MM.1S (cell line): ENCODE results near the gene ISG15.

ENCODE experiments used
- DNase-seq: peaks from one replicate; pipeline ENCODE4 v3.0.0-alpha.2; 2015
- H2AFZ ChIP-seq: fragments of 300-600 bp; sonication (generic); 2 replicates; pipeline ENCODE4 v1.6.0; 2016; ENCODE audit warnings: antibody characterized with exemption, low read length
- H3F3A ChIP-seq: fragments of 300-600 bp; sonication (generic); 2 replicates; pipeline ENCODE4 v1.6.1; 2016; ENCODE audit warnings: mild to moderate bottlenecking, antibody characterized with exemption, low read length, moderate library complexity, mixed read lengths; ENCODE audit not compliant: insufficient read depth
- H3K27ac ChIP-seq: fragments of 300-600 bp; sonication (generic); 2 replicates; pipeline ENCODE4 v1.5.1; 2016; ENCODE audit warnings: mild to moderate bottlenecking, low read length
- H3K27me3 ChIP-seq: fragments of 300-600 bp; sonication (generic); replicated peaks from 2 replicates; pipeline ENCODE4 v1.6.0; 2016; ENCODE audit warnings: low read length; ENCODE audit not compliant: insufficient read depth
- H3K36me3 ChIP-seq: fragments of 300-600 bp; sonication (generic); replicated peaks from 2 replicates; pipeline ENCODE4 v1.6.1; 2016; ENCODE audit warnings: mild to moderate bottlenecking, low read length, mixed read lengths; ENCODE audit not compliant: insufficient read depth
- H3K4me1 ChIP-seq: fragments of 300-600 bp; sonication (generic); 2 replicates; pipeline ENCODE4 v1.6.1; 2016; ENCODE audit warnings: low read length, mixed read lengths
- H3K4me2 ChIP-seq: fragments of 300-600 bp; sonication (generic); 2 replicates; pipeline ENCODE4 v1.6.0; 2016; ENCODE audit warnings: low read depth, low read length
- H3K4me3 ChIP-seq: fragments of 300-600 bp; sonication (generic); 2 replicates; pipeline ENCODE4 v1.5.1; 2016; ENCODE audit warnings: low read length, mixed read lengths
- H3K79me2 ChIP-seq: fragments of 300-600 bp; sonication (generic); 2 replicates; pipeline ENCODE4 v1.6.1; 2016; ENCODE audit warnings: mixed run types, low read length, mixed read lengths
- H3K9ac ChIP-seq: fragments of 300-600 bp; sonication (generic); 2 replicates; pipeline ENCODE4 v1.6.1; 2016; ENCODE audit warnings: low read length, mixed read lengths
- H3K9me2 ChIP-seq: fragments of 300-600 bp; sonication (generic); replicated peaks from 2 replicates; pipeline ENCODE4 v1.6.1; 2016; ENCODE audit warnings: mild to moderate bottlenecking, low read length, mixed read lengths; ENCODE audit not compliant: insufficient read depth
- H3K9me3 ChIP-seq: fragments of 300-600 bp; sonication (generic); replicated peaks from 2 replicates; pipeline ENCODE4 v1.6.1; 2016; ENCODE audit warnings: mild to moderate bottlenecking, low read length, mixed read lengths; ENCODE audit not compliant: insufficient read depth
- H4K20me1 ChIP-seq: fragments of 300-600 bp; sonication (generic); 2 replicates; pipeline ENCODE4 v1.6.1; 2016; ENCODE audit warnings: mild to moderate bottlenecking, low read length, moderate library complexity, mixed read lengths; ENCODE audit not compliant: insufficient read depth
- CTCF ChIP-seq: fragments of 300-600 bp; sonication (generic); IDR thresholded peaks from 2 replicates; pipeline ENCODE4 v1.5.1; 2016; ENCODE audit warnings: antibody characterized with exemption, low read length, mixed read lengths
- EZH2 ChIP-seq: fragments of 300-600 bp; sonication (generic); optimal IDR thresholded peaks from 2 replicates; pipeline ENCODE3; 2017; ENCODE audit warnings: low read depth, mild to moderate bottlenecking, antibody characterized with exemption, low read length, mixed read lengths
- EZH2phosphoT487 ChIP-seq: fragments of 300-600 bp; sonication (generic); IDR thresholded peaks from 2 replicates; pipeline ENCODE4 v1.6.1; 2018; ENCODE audit warnings: antibody characterized with exemption, low read length

ISG15 gene

GRCh38 chr1:1021010-1021919, 8.0 kb downstream of the ISG15 start:
- peaks cover 60% of the 10 kb centered on the region for H3K27me3 ChIP-seq
- no peaks in the 10 kb centered on the region for H3K4me1 ChIP-seq
- H3K9ac ChIP-seq, result no peak overlapping the region
- H3F3A ChIP-seq, result no peaks in the 10 kb centered on the region
- DNase-seq, result no peak
- H2AFZ ChIP-seq, result no peak overlapping the region
- H3K4me3 ChIP-seq, result no peak overlapping the region
- no peaks in the 10 kb centered on the region for H3K79me2 ChIP-seq
- no peaks in the 10 kb centered on the region for H3K36me3 ChIP-seq
- no peak overlapping the region for H3K27ac ChIP-seq
- H3K4me2 ChIP-seq, result no peak overlapping the region
- no peak for TF ChIP-seq EZH2phosphoT487
- TF ChIP-seq EZH2, result peak; percentile 73
- H3K9me3 ChIP-seq, result no peaks in the 10 kb centered on the region
- H3K9me2 ChIP-seq, result no peaks in the 10 kb centered on the region
- H4K20me1 ChIP-seq, result no peaks in the 10 kb centered on the region

- Histone ChIP-seq H3K79me2 (no peaks in the 10 kb centered on the region), H3K4me2 (no peak overlapping the region)
- no peak for DNase-seq
Observed at GRCh38 chr1:1021920-1022259, 8.6 kb downstream of the ISG15 start.

GRCh38 chr1:1022302-1023009, 9.2 kb downstream of the ISG15 start:
- no peak for TF ChIP-seq CTCF
- no peak for TF ChIP-seq EZH2
- no peak for TF ChIP-seq EZH2phosphoT487
- DNase-seq, result no peak
- Histone ChIP-seq H3K27ac (no peak overlapping the region), H3K4me2 (no peak overlapping the region), H3K36me3 (no peaks in the 10 kb centered on the region), H3K4me1 (no peaks in the 10 kb centered on the region), H3F3A (no peaks in the 10 kb centered on the region), H3K4me3 (no peak overlapping the region), H3K9me3 (no peaks in the 10 kb centered on the region), H4K20me1 (no peaks in the 10 kb centered on the region), H3K9ac (no peak overlapping the region), H3K9me2 (no peaks in the 10 kb centered on the region), H3K27me3 (peaks cover 72% of the 10 kb centered on the region), H2AFZ (no peak overlapping the region), H3K79me2 (no peaks in the 10 kb centered on the region)

More at GRCh38 chr1:1021920-1022259, 8.6 kb downstream of the ISG15 start:
- Histone ChIP-seq H3K9me2 (no peaks in the 10 kb centered on the region), H4K20me1 (no peaks in the 10 kb centered on the region), H3K9ac (no peak overlapping the region), H3K9me3 (no peaks in the 10 kb centered on the region), H3K36me3 (no peaks in the 10 kb centered on the region), H3K27me3 (peaks cover 66% of the 10 kb centered on the region), H2AFZ (no peak overlapping the region), H3K4me3 (no peak overlapping the region), H3F3A (no peaks in the 10 kb centered on the region), H3K27ac (no peak overlapping the region), H3K4me1 (no peaks in the 10 kb centered on the region)
- TF ChIP-seq EZH2 (no peak), CTCF (no peak), EZH2phosphoT487 (no peak)
